ENCODE measurements around the gene CDH4. TPM values are rescaled to one million over a fixed set of nuclear protein-coding genes. Genes with fewer than 3 reads are reported as not detected.

CDH4 gene
- total and polyA plus RNA-seq, 2 donors (not counting 3 experiments of a cell fraction or from before 2014, with no cell fraction given): 0.17 to 0.51 TPM

GRCh38 chr20:61839223-61839911, 587.3 kb downstream of the CDH4 start:
- Histone ChIP-seq H3K4me2 (ENCODE audit: insufficient read depth, low read length) (no peak overlapping the region), H3K36me3 (ENCODE audit: control insufficient read depth in 2 of 2, extremely low read depth in 1 of 2, insufficient read depth in 2 of 2, low read length in 2 of 2) (no peaks in the 10 kb centered on the region), H3K9me1 (replicated peaks; ENCODE audit: control insufficient read depth, extremely low read depth, insufficient read depth, low read length) (no peaks in the 10 kb centered on the region), H3K9ac (replicated peaks; ENCODE audit: extremely low read depth, insufficient read depth, low read length) (no peak overlapping the region), H3K4me3 (replicated peaks in 1 of 3; ENCODE audit: insufficient read depth in 1 of 3, low read depth in 1 of 3, low read length in 3 of 3) (no peak overlapping the region), H3K27me3 (ENCODE audit: control insufficient read depth in 2 of 2, insufficient read depth in 2 of 2, low read length in 2 of 2) (no peaks in the 10 kb centered on the region), H3K27ac (ENCODE audit: insufficient read depth, low read depth, low read length) (no peak overlapping the region), H3K79me2 (ENCODE audit: control insufficient read depth, insufficient read depth, low read length) (no peaks in the 10 kb centered on the region), H3K9me3 (replicated peaks; ENCODE audit: control insufficient read depth, insufficient read depth, low read length) (no peaks in the 10 kb centered on the region), H2AFZ (ENCODE audit: low read depth, low read length) (no peak overlapping the region), H3K4me1 (ENCODE audit: control insufficient read depth, extremely low read depth, insufficient read depth, low read length) (no peaks in the 10 kb centered on the region), H4K20me1 (replicated peaks; ENCODE audit: control insufficient read depth, extremely low read depth, insufficient read depth, low read length) (no peaks in the 10 kb centered on the region)
- TF ChIP-seq, protein P1, sequence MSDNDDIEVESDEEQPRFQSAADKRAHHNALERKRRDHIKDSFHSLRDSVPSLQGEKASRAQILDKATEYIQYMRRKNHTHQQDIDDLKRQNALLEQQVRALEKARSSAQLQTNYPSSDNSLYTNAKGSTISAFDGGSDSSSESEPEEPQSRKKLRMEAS (IDR thresholded peaks at IDR 0.05; ENCODE audit: insufficient read depth, insufficient read length): no peak
- TF ChIP-seq EZH2 (IDR thresholded peaks at IDR 0.05; ENCODE audit: borderline replicate concordance, low read depth, low read length, severe bottlenecking) (no peak), JUN (IDR thresholded peaks at IDR 0.05; ENCODE audit: borderline replicate concordance, insufficient read depth, insufficient read length, low read depth) (no peak), POLR2A (IDR thresholded peaks at IDR 0.05; ENCODE audit: low read depth, low read length) (no peak), MYC (IDR thresholded peaks at IDR 0.05; ENCODE audit: low read depth, low read length) (no peak), POLR2AphosphoS5 (IDR thresholded peaks at IDR 0.05; ENCODE audit: insufficient read depth, low read depth, low read length) (no peak), CTCF (IDR thresholded peaks at IDR 0.05; ENCODE audit: extremely low read depth in 1 of 2, insufficient read depth in 1 of 2, low read depth in 1 of 2, low read length in 2 of 2) (no peak), GATA2 (IDR thresholded peaks at IDR 0.05; ENCODE audit: insufficient read depth, insufficient read length, low read depth, low read length) (no peak), FOS (IDR thresholded peaks at IDR 0.05; ENCODE audit: borderline replicate concordance, insufficient read depth, low read length) (no peak)
- DNase-seq (ENCODE audit: low read depth, low spot score) (no peak), FAIRE-seq (no peak)
- ChIA-PET CTCF (no interaction called here), POLR2A (no interaction called here)
- dilution Hi-C loops (cut with MboI; ENCODE audit: extremely low pct_ligation_motif_present, low sequenced_read_pairs) (no loop called here), intact Hi-C loops (cut with micrococcal nuclease) (no loop called here)
- BruUV-seq (replicated peaks): no TSS peak

All from endothelial cell of umbilical vein (primary cell).